Erythroblast (primary cell): ENCODE measurements around the gene EHF.
A peak's percentile ranks its signal among the peaks of the same experiment; 100 is the strongest.

ENCODE experiments used
- DNase-seq, 2 experiments: peaks; one replicate each; lab custom pipeline; 2025; lab: John Stamatoyannopoulos, UW
- GATA1 ChIP-seq: IDR thresholded peaks from 2 replicates; pipeline ENCODE4 v1.6.1; 2011; ENCODE audit warnings: low read depth, mild to moderate bottlenecking, control low read depth, low read length, moderate library complexity
- POLR2A ChIP-seq: IDR thresholded peaks from 2 replicates; pipeline ENCODE4 v1.6.1; 2011; ENCODE audit warnings: mild to moderate bottlenecking, low read length

EHF gene

GRCh38 chr11:34606326-34607120 is 14.4 kb upstream of the EHF start:
- no peak for TF ChIP-seq POLR2A
- TF ChIP-seq GATA1, result no peak
- DNase-seq, result no peak

- no peak for DNase-seq
- TF ChIP-seq POLR2A (no peak), GATA1 (no peak)
Observed at GRCh38 chr11:34609187-34609751, 11.6 kb upstream of the EHF start.

DNA sequence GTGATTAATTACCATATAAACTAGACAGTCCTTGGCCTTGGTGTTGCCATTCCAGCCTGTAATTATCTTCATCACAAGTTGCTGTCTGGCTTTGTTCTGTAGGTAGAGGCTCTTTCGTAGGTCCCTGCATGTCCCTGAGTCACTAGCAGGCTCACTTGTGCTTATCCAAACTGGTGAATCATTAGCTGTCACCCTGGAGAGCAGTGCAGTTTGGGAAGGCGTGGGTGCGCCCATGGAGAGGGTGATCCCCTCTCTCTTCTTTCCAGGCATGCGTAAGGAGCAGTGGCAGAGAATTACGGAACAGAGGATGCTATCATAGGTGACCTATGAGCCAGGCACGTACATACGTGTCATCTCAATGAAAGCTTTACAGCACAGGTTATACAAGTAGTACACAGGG is 11.0 kb upstream of the EHF start:
- TF ChIP-seq GATA1, result no peak
- TF ChIP-seq POLR2A, result no peak
- DNase-seq, result no peak

GRCh38 chr11:34610324-34611041 is 10.4 kb upstream of the EHF start:
- TF ChIP-seq GATA1, result no peak
- TF ChIP-seq POLR2A, result no peak
- DNase-seq, result no peak

DNA sequence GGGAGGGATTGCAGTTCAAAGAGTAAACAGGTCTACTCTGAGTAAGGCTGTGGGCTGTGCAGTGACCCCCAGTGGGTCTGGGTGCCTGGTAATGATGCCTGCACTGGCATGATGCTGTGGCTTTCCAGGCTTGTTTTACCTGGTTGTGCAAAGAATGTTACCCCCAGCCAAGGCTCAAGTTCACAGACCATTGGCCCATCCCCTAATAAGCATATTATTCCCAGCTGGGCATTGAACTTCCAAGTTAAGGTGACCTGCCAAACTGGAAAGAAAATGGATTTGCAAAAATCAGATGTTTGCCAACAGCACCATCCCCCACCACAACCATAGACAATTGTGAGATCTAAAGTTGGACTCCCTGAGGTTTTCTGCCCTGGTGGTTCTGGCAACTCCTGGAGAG is 7.9 kb upstream of the EHF start:
- DNase-seq, result no peak
- TF ChIP-seq GATA1 (no peak), POLR2A (no peak)

GRCh38 chr11:34613552-34614056 is 7.3 kb upstream of the EHF start:
- no peak for DNase-seq
- TF ChIP-seq GATA1, result no peak
- no peak for TF ChIP-seq POLR2A

- no peak for DNase-seq
- TF ChIP-seq POLR2A (no peak), GATA1 (no peak)
Observed at GRCh38 chr11:34614344-34615104, 6.4 kb upstream of the EHF start.

DNA sequence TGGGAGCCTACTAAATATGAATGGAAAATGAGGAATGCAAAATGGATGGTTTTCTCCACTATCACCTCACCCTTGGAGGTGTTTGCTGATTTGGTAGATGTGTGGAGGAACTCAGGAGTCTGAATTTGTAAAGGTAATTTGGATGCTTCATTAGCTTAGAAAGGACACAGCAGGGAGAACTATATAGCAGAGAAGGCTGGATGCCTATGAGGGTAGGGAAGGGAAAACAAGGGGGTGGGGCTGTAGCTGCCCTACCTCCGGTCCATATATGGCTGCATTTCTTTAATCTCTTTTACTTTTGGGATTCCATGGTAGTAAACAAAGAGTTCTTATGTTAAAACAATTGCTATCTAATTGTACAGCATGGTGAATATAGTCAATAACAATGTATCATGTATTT is 4.8 kb upstream of the EHF start:
- no peak for DNase-seq
- no peak for TF ChIP-seq GATA1
- TF ChIP-seq POLR2A, result no peak

- peak; percentile 46 to 85 for DNase-seq
- no peak for TF ChIP-seq POLR2A
- peak; percentile 43 for TF ChIP-seq GATA1
Observed at GRCh38 chr11:34616830-34617504, 3.9 kb upstream of the EHF start.

DNA sequence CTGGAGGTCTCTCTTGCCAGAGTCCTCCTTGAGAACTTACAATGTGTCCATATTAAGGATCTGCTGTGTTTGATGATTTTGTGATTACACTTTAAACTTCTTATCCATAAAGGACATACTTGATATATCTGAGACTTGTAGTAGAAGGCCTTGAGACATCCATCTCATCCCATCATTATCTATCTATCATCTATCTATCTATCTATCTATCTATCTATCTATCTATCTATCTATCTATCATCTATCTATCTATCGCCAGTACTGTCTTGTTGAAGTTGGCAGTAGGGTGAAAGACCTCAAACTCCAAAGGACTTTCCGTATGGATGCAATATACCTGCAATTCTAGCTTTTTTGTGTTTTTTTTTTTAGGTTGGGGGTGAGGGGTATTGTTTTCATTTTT is 2.5 kb upstream of the EHF start:
- no peak for TF ChIP-seq GATA1
- no peak for TF ChIP-seq POLR2A
- no peak for DNase-seq

DNA sequence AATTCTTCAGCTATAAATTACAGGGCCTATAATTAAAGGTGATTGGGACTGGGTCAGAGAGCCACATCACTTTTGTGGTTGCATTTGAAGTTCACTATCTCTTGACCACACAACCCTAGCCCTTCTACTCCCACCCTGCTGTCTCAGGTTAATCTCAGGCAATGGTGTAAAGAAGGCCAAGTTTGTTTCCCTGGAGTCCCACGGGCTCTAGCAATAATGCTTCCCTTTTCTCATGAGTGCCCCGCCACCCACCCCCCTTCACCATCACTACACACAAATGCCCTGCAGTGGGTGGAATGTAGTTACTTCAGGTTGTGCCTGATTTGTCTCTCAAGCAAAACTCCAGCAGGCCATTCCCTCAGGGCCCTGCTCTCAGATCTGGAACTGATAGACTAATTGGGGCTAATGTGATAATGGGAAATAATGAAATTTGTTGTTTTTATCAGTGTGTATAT is 1.8 kb upstream of the EHF start:
- TF ChIP-seq POLR2A (no peak), GATA1 (no peak)
- DNase-seq, result peak in 1 of 2 experiments; percentile 26

DNA sequence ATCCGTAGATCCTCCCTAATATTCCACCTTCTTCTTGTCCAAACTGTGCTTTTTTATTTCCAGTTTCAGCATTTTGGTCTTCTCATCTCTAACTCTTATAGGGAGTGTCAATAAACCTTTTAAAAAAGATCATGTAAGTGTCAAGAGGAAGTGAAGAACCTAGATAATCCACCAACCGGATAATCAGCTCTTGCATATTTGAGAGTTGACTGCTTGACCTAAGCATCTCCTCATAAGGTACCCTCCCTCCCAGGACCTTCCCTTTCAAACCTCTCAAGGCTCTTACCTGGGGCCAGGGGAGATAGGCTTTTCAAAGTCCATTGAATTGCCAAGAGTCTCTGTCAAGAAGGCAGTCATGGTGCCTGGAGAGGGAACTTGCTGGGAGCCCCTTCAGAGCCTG is 691 bp upstream of the EHF start:
- TF ChIP-seq POLR2A (no peak), GATA1 (no peak)
- DNase-seq, result no peak

GRCh38 chr11:34621876-34622275 is 983 bp downstream of the EHF start:
- no peak for DNase-seq
- TF ChIP-seq GATA1 (no peak), POLR2A (no peak)
